Stomach (tissue), 9 donors: ENCODE measurements around the gene IGLL1. TPM values are rescaled to one million over a fixed set of nuclear protein-coding genes. Genes with fewer than 3 reads are reported as not detected.

Source experiments
- DNase-seq, 2 donors: peaks; one replicate each; pipeline versions ENCODE4 v3.0.0 to v3.0.0-alpha.2; 2013 to 2019
- H3K27ac ChIP-seq, 5 donors: fragments of 200-600 bp in 4 of 5; sonication (generic) in 4 of 5; one replicate each; pipeline ENCODE4 v1.5.1; 2013 to 2019; ENCODE audit warnings: mild to moderate bottlenecking in 1 of 5, moderate library complexity in 1 of 5
- H3K27me3 ChIP-seq, 3 donors: fragments of 200-600 bp; sonication (generic); one replicate each; pipeline ENCODE4 v1.5.1; 2017 to 2019; ENCODE audit warnings: mixed run types in 1 of 3
- H3K36me3 ChIP-seq, 4 donors: fragments of 200-600 bp; sonication (generic); 1 replicate in 3 of 4; 2 replicates in 1 of 4; pipeline ENCODE4 v1.5.1; 2016 to 2019
- H3K4me1 ChIP-seq, 4 donors: fragments of 200-600 bp; sonication (generic); one replicate each; pipeline ENCODE4 v1.5.1; 2016 to 2019
- H3K4me3 ChIP-seq, 4 donors: fragments of 200-600 bp; sonication (generic) in 3 of 4; one replicate each; pipeline ENCODE4 v1.5.1; 2016 to 2019; ENCODE audit warnings: mild to moderate bottlenecking in 1 of 4
- H3K9me3 ChIP-seq, 4 donors: fragments of 200-600 bp; sonication (generic); one replicate each; pipeline ENCODE4 v1.5.1; 2016 to 2019
- CTCF ChIP-seq, 7 experiments: fragments of 450-650 bp in 4 of 7; fragments of 200-600 bp in 3 of 7; sonication (generic) in 3 of 7; IDR thresholded peaks; one replicate each; pipeline ENCODE4 v1.5.1; 2016 to 2019; ENCODE audit warnings: antibody characterized with exemption in 7 of 7, control low read depth in 2 of 7, mild to moderate bottlenecking in 1 of 7
- EP300 ChIP-seq: sonication (generic); formaldehyde crosslinking; IDR thresholded peaks from one replicate; pipeline ENCODE4 v1.6.1; 2017; ENCODE audit warnings: antibody characterized with exemption
- POLR2A ChIP-seq, 4 donors: fragments of 450-650 bp; IDR thresholded peaks; one replicate each; pipeline ENCODE4 v1.6.1; 2016; ENCODE audit warnings: antibody characterized with exemption in 4 of 4, control low read depth in 2 of 4, mild to moderate bottlenecking in 1 of 4, moderate library complexity in 1 of 4
- POLR2AphosphoS5 ChIP-seq, 3 donors: sonication (generic); formaldehyde crosslinking; IDR thresholded peaks; one replicate each; pipeline ENCODE4 v1.6.1; 2016; ENCODE audit warnings: antibody characterized with exemption in 3 of 3
- WGBS, 5 donors: extraction: QIAGEN DNeasy Blood & Tissue Kit in 3 of 5; methylation state at CpG; one replicate each; pipeline versions ENCODE4 v1.1.5 to v1.1.7; 2013 to 2018; 5-methylcytosine and 5-hydroxymethylcytosine counted together
- intact Hi-C: fragments of 100-400 bp; cut with DNase I; formaldehyde crosslinking; loops from one replicate; pipeline ENCODE4 v1.15.1; 2023; ENCODE audit warnings: low total_unique reads
- polyA plus RNA-seq, 3 donors: library from polyadenylated mRNA; stranded (reverse); fragments of 200-250 nt; gene quantifications; one replicate each; pipeline ENCODE4 v1.2.3, GENCODE V29; 2013
- total RNA-seq, 5 donors: library from RNA; depleted of rRNA; stranded (reverse); fragments of >200 nt; gene quantifications; one replicate each; pipeline versions ENCODE4 v1.1.0 to v1.2.3, GENCODE V29; 2014 to 2016
- donor health status: healthy with polysubstance abuse.
- donor health status: Bipolar disorder and iron deficiency.
- donor health status: healthy.

The IGLL1 gene
- total and polyA plus RNA-seq, 8 donors = 0.55 TPM; not detected in 7

- 68 to 82% (median 79%) methylated on average over 4 of the region's 4 CpGs for WGBS, 5 donors
- DNase-seq = no peak
Observed at GRCh38 chr22:23557467-23557866, 22.6 kb downstream of the IGLL1 start.

GRCh38 chr22:23557036-23557435 lies 23.1 kb downstream of the IGLL1 start:
- Histone ChIP-seq H3K4me1 (no peaks in the 10 kb centered on the region), H3K27ac (no peak overlapping the region), H3K36me3 (no peaks in the 10 kb centered on the region), H3K9me3 (no peaks in the 10 kb centered on the region), H3K4me3 (no peak overlapping the region), H3K27me3 (peaks cover 0 to 53% (median 3%) of the 10 kb centered on the region in 3 donors)
- WGBS, 5 donors = 69 to 89% (median 82%) methylated on average over 7 of the region's 7 CpGs
- intact Hi-C loops = no loop called here
- DNase-seq = no peak
- no peak for TF ChIP-seq POLR2A (IDR thresholded peaks at IDR 0.05)
- no peak for TF ChIP-seq POLR2AphosphoS5 (IDR thresholded peaks at IDR 0.05)
- no peak for TF ChIP-seq CTCF (IDR thresholded peaks at IDR 0.05)
- no peak for TF ChIP-seq EP300

More at GRCh38 chr22:23557467-23557866, 22.6 kb downstream of the IGLL1 start:
- Histone ChIP-seq H3K4me1 (no peaks in the 10 kb centered on the region), H3K27ac (no peak overlapping the region), H3K4me3 (no peak overlapping the region), H3K9me3 (no peaks in the 10 kb centered on the region), H3K27me3 (peaks cover 0 to 57% (median 3%) of the 10 kb centered on the region in 3 donors), H3K36me3 (no peaks in the 10 kb centered on the region)
- intact Hi-C loops = no loop called here
- TF ChIP-seq POLR2A (IDR thresholded peaks at IDR 0.05) (no peak), POLR2AphosphoS5 (IDR thresholded peaks at IDR 0.05) (no peak), EP300 (no peak), CTCF (IDR thresholded peaks at IDR 0.05) (no peak)

- Histone ChIP-seq H3K4me3 (no peak overlapping the region), H3K27me3 (peaks cover 0 to 44% (median 2%) of the 10 kb centered on the region in 3 donors), H3K4me1 (no peaks in the 10 kb centered on the region), H3K36me3 (no peaks in the 10 kb centered on the region), H3K9me3 (no peaks in the 10 kb centered on the region), H3K27ac (no peak overlapping the region)
- no peak for DNase-seq
- TF ChIP-seq POLR2AphosphoS5 (IDR thresholded peaks at IDR 0.05) (no peak), CTCF (IDR thresholded peaks at IDR 0.05) (no peak), EP300 (no peak), POLR2A (IDR thresholded peaks at IDR 0.05) (no peak)
- intact Hi-C loops = no loop called here
- 44 to 56% (median 50%) methylated on average over 7 of the region's 7 CpGs for WGBS, 5 donors
Observed at GRCh38 chr22:23556026-23556620, 24.0 kb downstream of the IGLL1 start.

GRCh38 chr22:23555118-23555517 lies 25.0 kb downstream of the IGLL1 start:
- WGBS, 5 donors = 72 to 88% (median 83%) methylated on average over 8 of the region's 8 CpGs
- no peaks in the 10 kb centered on the region for H3K9me3 ChIP-seq
- peaks cover 0 to 41% (median 0%) of the 10 kb centered on the region in 3 donors for H3K27me3 ChIP-seq
- H3K27ac ChIP-seq = no peak overlapping the region
- intact Hi-C loops = no loop called here
- H3K4me3 ChIP-seq = no peak overlapping the region
- no peaks in the 10 kb centered on the region for H3K36me3 ChIP-seq
- DNase-seq = no peak
- TF ChIP-seq POLR2AphosphoS5 (IDR thresholded peaks at IDR 0.05) = no peak
- TF ChIP-seq CTCF (IDR thresholded peaks at IDR 0.05) = no peak
- no peak for TF ChIP-seq POLR2A (IDR thresholded peaks at IDR 0.05)
- TF ChIP-seq EP300 = no peak
- no peaks in the 10 kb centered on the region for H3K4me1 ChIP-seq
